ENCODE data around the gene AGL. TPM values are rescaled to one million over a fixed set of nuclear protein-coding genes. Genes with fewer than 3 reads are reported as not detected.

Gene AGL
- total and polyA plus RNA-seq, 10 of the 15 experiments (the other 5 are each of a cell fraction or from before 2014, with no cell fraction given) = 5.6 to 21.6 (median 13.7) TPM

DNA sequence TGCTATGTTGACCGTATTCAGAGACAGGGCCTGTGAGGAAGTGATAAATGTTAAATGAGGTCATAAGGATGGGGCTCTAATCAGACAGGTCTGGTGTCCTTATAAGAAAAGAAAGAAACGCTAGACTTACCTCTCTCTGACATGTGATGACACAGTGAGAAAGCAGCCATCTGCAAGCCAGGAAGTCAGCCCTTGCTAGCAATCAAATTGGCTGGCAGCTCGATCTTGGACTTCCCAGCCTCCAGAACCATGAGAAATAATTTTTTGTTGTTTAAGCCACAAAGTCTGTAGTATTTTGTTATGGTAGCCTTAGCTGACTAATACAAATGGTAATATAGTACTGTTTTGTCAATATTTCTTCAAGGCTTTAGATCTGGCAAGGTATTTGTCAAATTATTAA is 25.1 kb upstream of the AGL start:
- FAIRE-seq = no peak
- no peak for DNase-seq (ENCODE audit: low read depth, low spot score)
- H4K20me1 ChIP-seq (ENCODE audit: control insufficient read depth, insufficient read depth) = no peaks in the 10 kb centered on the region
- H3K27ac ChIP-seq (ENCODE audit: control insufficient read depth, insufficient read depth) = no peak overlapping the region
- H2AFZ ChIP-seq (ENCODE audit: control insufficient read depth, low read depth, low read length) = no peak overlapping the region
- no peak overlapping the region for H3K4me3 ChIP-seq
- H3K4me2 ChIP-seq (ENCODE audit: control insufficient read depth, insufficient read depth) = no peak overlapping the region
- no peaks in the 10 kb centered on the region for H3K27me3 ChIP-seq (replicated peaks in 1 of 2; ENCODE audit: control insufficient read depth in 2 of 2, insufficient read depth in 2 of 2, low read length in 1 of 2)
- 21% methylated on average over 3 of the region's 3 CpGs for WGBS (ENCODE audit: insufficient coverage, insufficient replicate concordance, low lambda C conversion rate, missing lambda C conversion rate)
- TF ChIP-seq, protein P1, sequence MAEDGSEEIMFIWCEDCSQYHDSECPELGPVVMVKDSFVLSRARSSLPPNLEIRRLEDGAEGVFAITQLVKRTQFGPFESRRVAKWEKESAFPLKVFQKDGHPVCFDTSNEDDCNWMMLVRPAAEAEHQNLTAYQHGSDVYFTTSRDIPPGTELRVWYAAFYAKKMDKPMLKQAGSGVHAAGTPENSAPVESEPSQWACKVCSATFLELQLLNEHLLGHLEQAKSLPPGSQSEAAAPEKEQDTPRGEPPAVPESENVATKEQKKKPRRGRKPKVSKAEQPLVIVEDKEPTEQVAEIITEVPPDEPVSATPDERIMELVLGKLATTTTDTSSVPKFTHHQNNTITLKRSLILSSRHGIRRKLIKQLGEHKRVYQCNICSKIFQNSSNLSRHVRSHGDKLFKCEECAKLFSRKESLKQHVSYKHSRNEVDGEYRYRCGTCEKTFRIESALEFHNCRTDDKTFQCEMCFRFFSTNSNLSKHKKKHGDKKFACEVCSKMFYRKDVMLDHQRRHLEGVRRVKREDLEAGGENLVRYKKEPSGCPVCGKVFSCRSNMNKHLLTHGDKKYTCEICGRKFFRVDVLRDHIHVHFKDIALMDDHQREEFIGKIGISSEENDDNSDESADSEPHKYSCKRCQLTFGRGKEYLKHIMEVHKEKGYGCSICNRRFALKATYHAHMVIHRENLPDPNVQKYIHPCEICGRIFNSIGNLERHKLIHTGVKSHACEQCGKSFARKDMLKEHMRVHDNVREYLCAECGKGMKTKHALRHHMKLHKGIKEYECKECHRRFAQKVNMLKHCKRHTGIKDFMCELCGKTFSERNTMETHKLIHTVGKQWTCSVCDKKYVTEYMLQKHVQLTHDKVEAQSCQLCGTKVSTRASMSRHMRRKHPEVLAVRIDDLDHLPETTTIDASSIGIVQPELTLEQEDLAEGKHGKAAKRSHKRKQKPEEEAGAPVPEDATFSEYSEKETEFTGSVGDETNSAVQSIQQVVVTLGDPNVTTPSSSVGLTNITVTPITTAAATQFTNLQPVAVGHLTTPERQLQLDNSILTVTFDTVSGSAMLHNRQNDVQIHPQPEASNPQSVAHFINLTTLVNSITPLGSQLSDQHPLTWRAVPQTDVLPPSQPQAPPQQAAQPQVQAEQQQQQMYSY (CRISPR knock-in tag; IDR thresholded peaks at IDR 0.05) = no peak
- no peak for TF ChIP-seq POU2F2 (IDR thresholded peaks at IDR 0.05; ENCODE audit: borderline replicate concordance, low read depth, low read length)
- no peak for TF ChIP-seq SREBF2 (IDR thresholded peaks at IDR 0.05; ENCODE audit: low read length)
- no peak for TF ChIP-seq POLR2A (IDR thresholded peaks at IDR 0.05; ENCODE audit: low read depth, low read length)
- TF ChIP-seq, protein P2, sequence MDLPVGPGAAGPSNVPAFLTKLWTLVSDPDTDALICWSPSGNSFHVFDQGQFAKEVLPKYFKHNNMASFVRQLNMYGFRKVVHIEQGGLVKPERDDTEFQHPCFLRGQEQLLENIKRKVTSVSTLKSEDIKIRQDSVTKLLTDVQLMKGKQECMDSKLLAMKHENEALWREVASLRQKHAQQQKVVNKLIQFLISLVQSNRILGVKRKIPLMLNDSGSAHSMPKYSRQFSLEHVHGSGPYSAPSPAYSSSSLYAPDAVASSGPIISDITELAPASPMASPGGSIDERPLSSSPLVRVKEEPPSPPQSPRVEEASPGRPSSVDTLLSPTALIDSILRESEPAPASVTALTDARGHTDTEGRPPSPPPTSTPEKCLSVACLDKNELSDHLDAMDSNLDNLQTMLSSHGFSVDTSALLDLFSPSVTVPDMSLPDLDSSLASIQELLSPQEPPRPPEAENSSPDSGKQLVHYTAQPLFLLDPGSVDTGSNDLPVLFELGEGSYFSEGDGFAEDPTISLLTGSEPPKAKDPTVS (IDR thresholded peaks at IDR 0.05; ENCODE audit: low read depth, low read length) = no peak
- no peak for TF ChIP-seq ZSCAN29 (IDR thresholded peaks at IDR 0.05)
- TF ChIP-seq, protein P3, sequence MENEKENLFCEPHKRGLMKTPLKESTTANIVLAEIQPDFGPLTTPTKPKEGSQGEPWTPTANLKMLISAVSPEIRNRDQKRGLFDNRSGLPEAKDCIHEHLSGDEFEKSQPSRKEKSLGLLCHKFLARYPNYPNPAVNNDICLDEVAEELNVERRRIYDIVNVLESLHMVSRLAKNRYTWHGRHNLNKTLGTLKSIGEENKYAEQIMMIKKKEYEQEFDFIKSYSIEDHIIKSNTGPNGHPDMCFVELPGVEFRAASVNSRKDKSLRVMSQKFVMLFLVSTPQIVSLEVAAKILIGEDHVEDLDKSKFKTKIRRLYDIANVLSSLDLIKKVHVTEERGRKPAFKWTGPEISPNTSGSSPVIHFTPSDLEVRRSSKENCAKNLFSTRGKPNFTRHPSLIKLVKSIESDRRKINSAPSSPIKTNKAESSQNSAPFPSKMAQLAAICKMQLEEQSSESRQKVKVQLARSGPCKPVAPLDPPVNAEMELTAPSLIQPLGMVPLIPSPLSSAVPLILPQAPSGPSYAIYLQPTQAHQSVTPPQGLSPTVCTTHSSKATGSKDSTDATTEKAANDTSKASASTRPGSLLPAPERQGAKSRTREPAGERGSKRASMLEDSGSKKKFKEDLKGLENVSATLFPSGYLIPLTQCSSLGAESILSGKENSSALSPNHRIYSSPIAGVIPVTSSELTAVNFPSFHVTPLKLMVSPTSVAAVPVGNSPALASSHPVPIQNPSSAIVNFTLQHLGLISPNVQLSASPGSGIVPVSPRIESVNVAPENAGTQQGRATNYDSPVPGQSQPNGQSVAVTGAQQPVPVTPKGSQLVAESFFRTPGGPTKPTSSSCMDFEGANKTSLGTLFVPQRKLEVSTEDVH (IDR thresholded peaks at IDR 0.05; ENCODE audit: low read depth, partially characterized antibody) = no peak
- no peak for TF ChIP-seq SUPT20H (IDR thresholded peaks at IDR 0.05; ENCODE audit: borderline replicate concordance, control insufficient read depth, low read depth, low read length)
- no peak for TF ChIP-seq CHD4 (IDR thresholded peaks at IDR 0.05)
- no peak for TF ChIP-seq NBN (IDR thresholded peaks at IDR 0.05)
- no peak for TF ChIP-seq SRF (IDR thresholded peaks at IDR 0.05; ENCODE audit: low read depth in 2 of 2, low read length in 2 of 2)
- TF ChIP-seq ASH2L (IDR thresholded peaks at IDR 0.05; ENCODE audit: borderline replicate concordance, low read depth) = no peak
- TF ChIP-seq NR2C2 (IDR thresholded peaks at IDR 0.05; ENCODE audit: borderline replicate concordance, control insufficient read depth, insufficient read length, low read depth) = no peak
- no peak for TF ChIP-seq ZBED1 (IDR thresholded peaks at IDR 0.05; ENCODE audit: borderline replicate concordance)
- no peak for ATAC-seq
- no peaks in the 10 kb centered on the region for H3K36me3 ChIP-seq (ENCODE audit: control insufficient read depth in 2 of 2, insufficient read depth in 2 of 2, low read length in 1 of 2)
- ChIA-PET SMC1A (ENCODE audit: uncharacterized antibody, unreplicated experiment) (interaction anchor here (0.6 kb wide), 1 partner anchor 8 kb away, joined by 3 read pairs; no protein-coding TSS in a partner anchor), RAD21 (ENCODE audit: unreplicated experiment) (no interaction called here), CTCF (no interaction called here), POLR2A (no interaction called here)
- peaks cover 3% of the 10 kb centered on the region; the same call in 1 of the 2 replicates for H3K4me1 ChIP-seq (ENCODE audit: control insufficient read depth, insufficient read depth, low read length)
- BruUV-seq (replicated peaks) = no TSS peak
- H3K79me2 ChIP-seq (ENCODE audit: control insufficient read depth, insufficient read depth, low read length) = no peaks in the 10 kb centered on the region
- no peak overlapping the region for H3K9ac ChIP-seq (ENCODE audit: control insufficient read depth, insufficient read depth, low read length)
- no peaks in the 10 kb centered on the region for H3K9me3 ChIP-seq (replicated peaks; ENCODE audit: control insufficient read depth, insufficient read depth, low read length)
- intact Hi-C loops (cut with micrococcal nuclease; ENCODE audit: unreplicated experiment) = no loop called here
- in situ Hi-C loops (cut with MboI) = no loop called here

All from GM12878 (cell line).